H1 (cell line): ENCODE measurements around the gene PTTG1IP. TPM values are rescaled to one million over a fixed set of nuclear protein-coding genes. Genes with fewer than 3 reads are reported as not detected.

ENCODE experiments used
- polyA plus RNA-seq, 7 experiments: library from polyadenylated mRNA; depleted of rRNA in 3 of 7; stranded (reverse) in 5 of 7; unstranded in 2 of 7; fragments of >200 nt in 5 of 7; fragments of 200-250 nt in 2 of 7; gene quantifications; 1 replicate in 5 of 7; 2 replicates in 1 of 7; 4 replicates in 1 of 7; pipeline versions ENCODE4 v1.2.1 to v1.2.3, GENCODE V29; 2011 to 2013; ENCODE audit warnings: missing spikeins in 2 of 7, mixed read lengths in 2 of 7
- total RNA-seq: library from RNA; stranded (reverse); fragmentation: NEBNext Ultra II Directional; extraction: Animal tissue kit (Norgen Biotek cat#: 25700); gene quantifications from 2 replicates; pipeline ENCODE4 v1.2.1, GENCODE V29; 2021

Gene PTTG1IP
- total and polyA plus RNA-seq, 2 of the 8 experiments (the other 6 are each of a cell fraction or from before 2014, with no cell fraction given): 90.8 to 130 TPM

Other genes starting within 250 kb of the PTTG1IP start
- gene KRTAP10-9, start 246.6 kb downstream of the PTTG1IP start, total RNA-seq: not detected in 2 replicates
- not detected in 2 replicates for gene KRTAP10-9, start 246.6 kb downstream of the PTTG1IP start, polyA plus RNA-seq (2011; rRNA removed)
- gene KRTAP10-10, start 236.3 kb downstream of the PTTG1IP start, total RNA-seq: not detected in 2 replicates
- not detected in 2 replicates for gene KRTAP10-10, start 236.3 kb downstream of the PTTG1IP start, polyA plus RNA-seq (2011; rRNA removed)
- gene KRTAP10-11, start 227.3 kb downstream of the PTTG1IP start, total RNA-seq: not detected in 2 replicates
- not detected in 2 replicates for gene KRTAP10-11, start 227.3 kb downstream of the PTTG1IP start, polyA plus RNA-seq (2011; rRNA removed)
- not detected in 2 replicates for gene KRTAP12-4, start 219.0 kb downstream of the PTTG1IP start, total RNA-seq
- 0.75 TPM in 1 of 2 replicates, not detected in the other for gene KRTAP12-4, start 219.0 kb downstream of the PTTG1IP start, polyA plus RNA-seq (2011; rRNA removed)
- not detected in 2 replicates for gene KRTAP12-3, start 215.8 kb downstream of the PTTG1IP start, total RNA-seq
- not detected in 2 replicates for gene KRTAP12-3, start 215.8 kb downstream of the PTTG1IP start, polyA plus RNA-seq (2011; rRNA removed)
- not detected in 2 replicates for gene KRTAP12-2, start 206.8 kb downstream of the PTTG1IP start, total RNA-seq
- gene KRTAP12-2, start 206.8 kb downstream of the PTTG1IP start, polyA plus RNA-seq (2011; rRNA removed): 0.46 and 0.50 TPM in 2 replicates
- gene KRTAP12-1, start 191.5 kb downstream of the PTTG1IP start, total RNA-seq: 0.73 TPM in 1 of 2 replicates, not detected in the other
- 0.17 and 0.50 TPM in 2 replicates for gene KRTAP12-1, start 191.5 kb downstream of the PTTG1IP start, polyA plus RNA-seq (2011; rRNA removed)
- not detected in 2 replicates for gene KRTAP10-12, start 176.5 kb downstream of the PTTG1IP start, total RNA-seq
- not detected in 2 replicates for gene KRTAP10-12, start 176.5 kb downstream of the PTTG1IP start, polyA plus RNA-seq (2011; rRNA removed)
- 0.58 and 1.1 TPM in 2 replicates for gene TSPEAR, start 162.1 kb downstream of the PTTG1IP start, total RNA-seq
- 0.89 and 1.5 TPM in 2 replicates for gene TSPEAR, start 162.1 kb downstream of the PTTG1IP start, polyA plus RNA-seq (2011; rRNA removed)
- gene UBE2G2, start 71.9 kb downstream of the PTTG1IP start, total RNA-seq: 93.0 and 101 TPM in 2 replicates
- gene UBE2G2, start 71.9 kb downstream of the PTTG1IP start, polyA plus RNA-seq (2011; rRNA removed): 96.3 and 145 TPM in 2 replicates
- gene SUMO3, start 55.6 kb downstream of the PTTG1IP start, total RNA-seq: 95.0 and 96.8 TPM in 2 replicates
- 97.8 and 101 TPM in 2 replicates for gene SUMO3, start 55.6 kb downstream of the PTTG1IP start, polyA plus RNA-seq (2011; rRNA removed)
- 0.24 and 0.36 TPM in 2 replicates for gene ITGB2, start 47.2 kb upstream of the PTTG1IP start, total RNA-seq
- gene ITGB2, start 47.2 kb upstream of the PTTG1IP start, polyA plus RNA-seq (2011; rRNA removed): 0.63 and 0.89 TPM in 2 replicates
- gene SLX9, start 66.3 kb upstream of the PTTG1IP start, total RNA-seq: 57.3 and 64.1 TPM in 2 replicates
- 17.7 and 34.6 TPM in 2 replicates for gene SLX9, start 66.3 kb upstream of the PTTG1IP start, polyA plus RNA-seq (2011; rRNA removed)
- 11.1 and 14.9 TPM in 2 replicates for gene ADARB1, start 200.9 kb upstream of the PTTG1IP start, total RNA-seq
- 4.6 and 4.7 TPM in 2 replicates for gene ADARB1, start 200.9 kb upstream of the PTTG1IP start, polyA plus RNA-seq (2011; rRNA removed)